ENCODE data around the gene SCG5.

SCG5 gene

DNA sequence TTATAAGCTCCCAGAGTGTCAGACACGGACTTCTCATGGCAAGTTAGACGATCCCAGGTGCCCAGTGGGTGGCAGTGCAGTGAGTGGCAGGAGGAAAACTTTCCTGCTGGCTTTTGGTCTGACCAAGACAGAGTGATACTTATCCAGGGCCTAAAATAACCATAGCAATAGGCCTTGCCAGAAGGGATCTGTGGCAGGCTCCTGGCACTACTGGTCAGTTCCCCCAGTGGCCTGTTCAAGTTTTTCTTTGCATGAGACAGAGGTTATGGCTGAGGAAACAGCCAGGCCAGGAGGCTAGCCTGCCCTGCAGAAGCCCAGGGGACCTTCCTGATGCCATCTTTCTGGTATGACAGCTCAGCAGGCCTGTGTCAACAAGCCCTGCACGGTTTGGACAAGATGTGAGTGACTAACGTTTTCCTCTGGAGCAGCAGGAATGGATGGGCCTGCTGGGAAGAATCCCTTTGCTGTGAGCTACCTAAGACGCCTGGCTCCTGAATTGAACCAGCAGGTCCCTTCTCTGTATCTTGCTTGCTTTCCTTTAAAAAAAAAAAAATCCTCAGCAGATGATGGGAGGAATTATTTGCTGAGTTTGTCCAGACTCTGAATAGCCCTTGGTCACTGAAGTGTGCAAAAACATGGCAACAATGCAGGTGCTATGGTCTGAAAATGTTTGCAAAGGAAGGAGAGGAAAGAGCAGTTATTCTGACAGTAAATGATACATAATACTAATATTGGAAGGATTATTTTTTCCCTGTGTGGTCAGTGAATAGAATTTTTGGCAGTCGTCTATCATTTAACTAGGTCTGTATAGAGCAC, 18.0 kb downstream of the SCG5 start:
- FAIRE-seq: no peak

DNA sequence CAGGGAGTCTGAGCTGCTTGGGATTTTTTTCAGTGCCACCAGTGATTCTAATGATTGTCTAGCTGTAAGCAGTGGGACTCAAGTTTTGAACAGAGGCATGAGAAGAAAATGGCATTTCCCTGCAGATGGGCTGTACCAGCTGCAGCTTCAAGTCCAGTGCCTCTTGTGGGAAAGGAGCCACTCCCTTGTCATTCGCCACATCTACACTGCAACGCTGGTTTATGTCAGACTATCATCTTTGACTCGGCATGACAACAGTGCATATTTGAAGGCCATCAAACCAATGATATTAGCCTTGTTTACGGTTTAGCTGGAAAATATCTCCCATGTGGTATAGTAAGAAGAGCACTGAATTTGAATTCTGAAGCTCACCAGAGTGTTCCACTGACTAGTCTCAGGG, 22.2 kb downstream of the SCG5 start:
- FAIRE-seq: no peak

DNA sequence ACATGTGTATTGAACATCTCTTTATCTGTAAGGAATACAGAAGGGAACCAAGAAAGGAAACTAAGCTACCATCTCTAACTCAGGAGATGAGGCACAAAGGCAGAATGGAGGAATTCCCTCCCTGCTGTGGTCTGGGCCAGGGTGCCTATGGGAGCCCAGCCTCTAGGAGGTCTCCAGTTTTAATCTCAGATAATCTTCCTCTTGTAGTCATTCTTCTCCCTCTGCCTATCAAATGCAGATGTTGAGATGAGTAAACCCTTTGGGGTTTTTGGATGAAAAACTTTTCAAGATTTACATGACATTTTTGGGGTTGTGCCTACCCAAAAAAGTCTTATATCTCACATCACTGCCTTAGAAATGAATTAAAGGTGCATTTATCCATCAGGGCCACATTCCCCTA, 23.3 kb downstream of the SCG5 start:
- no peak for FAIRE-seq

DNA sequence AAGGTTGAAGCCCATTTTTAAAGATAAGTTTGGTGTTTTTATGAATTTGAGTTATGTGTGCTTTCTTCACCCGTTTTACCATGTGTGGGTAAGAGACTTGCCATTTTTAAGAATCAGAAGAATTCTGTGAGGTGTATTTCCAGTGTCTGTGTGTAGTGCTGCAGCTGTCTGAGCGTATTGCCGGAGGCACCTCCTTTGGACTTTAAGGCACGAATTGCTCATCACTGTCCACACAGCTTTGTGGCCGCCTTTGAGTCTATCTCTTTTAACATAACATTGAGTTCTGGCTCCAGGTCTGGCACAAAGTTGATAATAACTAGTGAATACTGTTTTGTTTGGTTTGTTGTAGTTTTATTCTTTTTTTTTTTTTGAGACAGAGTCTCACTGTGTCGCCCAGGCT, 25.8 kb downstream of the SCG5 start:
- no peak for FAIRE-seq

DNA sequence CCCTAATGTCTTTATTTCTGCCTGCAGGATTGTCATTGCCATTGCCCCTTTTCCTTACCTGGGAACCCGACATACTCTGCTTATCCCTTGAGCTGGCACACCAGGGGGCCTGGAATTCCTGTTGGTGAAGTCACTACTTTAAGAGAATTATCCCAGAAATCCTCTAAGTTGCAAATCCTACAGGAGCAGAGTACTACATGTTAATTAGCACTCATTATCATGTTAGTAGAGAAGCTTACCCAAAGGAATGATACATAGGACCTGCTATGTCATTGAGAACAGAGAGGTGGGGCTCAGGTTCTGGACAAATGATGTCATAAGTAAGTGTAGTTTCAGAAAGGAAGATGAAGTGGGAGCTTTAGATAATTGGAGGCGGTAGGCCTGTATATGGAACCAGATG, 27.4 kb downstream of the SCG5 start:
- FAIRE-seq: no peak

DNA sequence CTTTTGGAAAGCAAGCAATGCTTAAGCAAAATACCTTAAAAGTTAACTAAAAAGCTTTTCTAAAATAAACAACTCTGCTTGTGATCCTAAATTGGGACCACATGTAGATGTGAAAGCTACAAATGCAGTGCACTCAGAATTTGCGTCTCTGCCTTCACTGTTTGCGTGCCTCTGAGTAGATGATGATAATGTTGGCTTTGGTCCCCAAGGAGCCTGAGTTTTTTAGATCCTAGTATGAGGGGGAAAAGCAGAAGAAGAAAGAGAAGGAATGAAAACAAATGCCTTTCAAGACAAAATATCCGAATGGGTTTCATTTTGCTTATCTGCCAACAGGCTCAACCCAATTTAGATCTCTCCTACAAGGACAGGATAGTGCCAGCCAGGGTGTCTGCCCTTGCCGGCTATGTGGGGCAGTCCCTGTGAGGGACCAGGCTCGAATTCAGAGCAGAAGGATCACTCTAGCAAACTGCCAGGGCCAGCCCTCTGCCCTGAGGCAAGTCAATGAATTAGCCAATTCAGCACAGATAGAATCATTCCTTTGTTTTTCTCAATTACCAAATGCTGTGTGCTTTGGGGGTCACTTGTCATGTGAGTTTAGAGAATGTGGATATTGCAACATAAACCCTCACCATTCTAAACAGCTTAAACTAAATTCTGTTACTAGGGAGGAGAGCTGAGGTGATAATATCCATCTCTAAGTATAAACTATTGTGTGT, 28.5 kb downstream of the SCG5 start:
- FAIRE-seq: peak; percentile 95

DNA sequence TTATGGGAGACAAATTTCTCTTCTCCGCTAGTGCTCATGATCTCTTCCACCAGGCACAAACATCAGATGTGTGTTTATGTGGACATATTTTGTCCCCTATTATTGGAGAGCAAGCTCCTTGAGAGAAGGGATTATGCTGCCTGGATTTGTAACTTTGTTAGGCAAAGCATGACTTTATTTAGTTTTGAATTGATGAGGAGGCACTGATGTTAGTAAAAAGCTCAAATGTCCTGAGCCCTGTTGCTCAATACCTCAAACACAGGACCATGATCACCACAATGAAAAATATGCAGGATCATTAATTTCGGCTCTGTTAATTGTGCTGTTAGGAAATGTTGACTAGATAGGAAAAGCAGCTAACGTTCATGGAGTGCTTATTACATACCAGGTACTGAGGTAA, 29.1 kb downstream of the SCG5 start:
- no peak for FAIRE-seq

DNA sequence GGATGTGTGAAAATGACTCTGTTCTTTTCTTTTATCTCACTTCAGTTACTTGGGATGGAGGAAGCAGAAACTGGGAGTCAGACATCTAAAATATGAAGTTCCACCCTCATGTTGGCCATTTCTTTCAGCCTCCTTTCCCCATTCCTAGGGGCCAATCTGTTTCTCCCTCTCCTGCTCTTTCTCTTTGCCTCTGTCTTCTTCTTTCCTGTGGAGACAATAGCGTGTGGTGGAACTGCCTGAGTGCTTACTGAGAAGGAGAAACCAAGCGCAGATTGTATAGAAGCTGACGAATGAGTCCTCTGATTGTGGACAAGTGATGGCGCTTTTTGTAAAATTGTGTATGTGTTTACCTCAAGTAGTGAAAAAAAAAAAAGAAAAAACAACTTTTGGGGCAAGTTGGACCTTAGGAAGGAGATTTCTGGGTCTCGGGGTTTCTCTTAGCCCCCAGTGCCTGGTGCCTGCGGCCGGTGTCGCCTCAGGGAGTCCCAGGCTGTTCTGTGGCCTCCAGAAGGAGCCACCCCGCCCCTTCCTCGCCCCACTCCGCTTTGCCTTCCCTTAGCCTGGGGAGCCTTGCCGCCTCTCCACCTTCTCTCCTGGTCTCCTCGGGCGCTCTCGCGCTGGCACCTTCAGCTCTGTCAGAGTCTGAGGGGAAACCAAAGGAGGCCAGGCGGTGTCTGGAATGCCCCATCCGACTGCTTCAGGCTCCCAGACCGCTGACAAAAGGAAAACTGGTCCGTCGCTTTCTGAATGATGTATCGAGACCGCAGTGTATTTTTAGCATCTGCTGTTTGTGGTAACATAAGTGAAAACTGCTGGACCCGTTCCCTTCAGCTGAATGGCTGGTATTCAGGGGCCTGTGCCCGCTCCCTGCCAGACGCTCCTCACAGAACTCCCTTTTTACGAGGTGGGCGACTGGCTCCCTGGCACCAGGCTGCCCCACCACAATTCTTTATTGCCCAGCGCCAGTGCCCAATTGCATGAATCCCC, 30.1 kb downstream of the SCG5 start:
- no peak for FAIRE-seq

DNA sequence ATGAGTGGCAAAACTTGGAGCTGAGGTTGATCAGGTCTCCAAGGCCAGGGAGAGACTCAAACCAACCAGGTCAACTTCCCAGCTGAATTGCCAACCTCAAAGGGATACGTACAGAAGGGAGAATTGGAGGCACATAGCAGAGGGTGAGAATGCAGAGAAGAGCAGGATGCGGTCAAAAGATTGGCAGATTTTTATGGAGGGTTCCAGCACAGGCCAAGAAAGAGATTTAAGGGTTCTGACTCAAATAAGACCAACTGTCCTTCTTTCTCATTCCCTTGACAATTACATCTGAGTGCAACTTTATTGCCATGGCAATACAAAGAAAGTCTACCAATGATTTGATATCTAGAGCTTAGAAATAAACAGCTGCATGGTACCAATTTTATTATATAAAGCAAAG, 33.2 kb downstream of the SCG5 start:
- FAIRE-seq: no peak

DNA sequence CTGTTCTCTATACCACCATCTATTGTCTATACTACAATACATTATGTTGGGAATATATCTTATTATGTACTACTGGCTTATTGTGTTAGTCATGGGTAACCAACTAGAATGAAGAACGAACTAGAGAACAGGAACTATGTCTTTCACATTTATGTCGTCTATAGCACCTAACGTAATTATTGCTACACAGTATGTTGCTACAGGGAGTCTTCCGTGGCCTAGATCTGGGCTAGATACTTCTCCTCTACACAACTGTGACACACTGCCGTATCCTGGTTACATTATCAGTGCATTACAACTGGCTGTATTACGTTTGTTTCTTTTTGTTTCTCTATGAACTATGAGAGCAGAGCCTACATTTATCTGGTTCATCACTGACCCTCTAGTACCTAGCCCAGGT, 34.0 kb downstream of the SCG5 start:
- FAIRE-seq: no peak

DNA sequence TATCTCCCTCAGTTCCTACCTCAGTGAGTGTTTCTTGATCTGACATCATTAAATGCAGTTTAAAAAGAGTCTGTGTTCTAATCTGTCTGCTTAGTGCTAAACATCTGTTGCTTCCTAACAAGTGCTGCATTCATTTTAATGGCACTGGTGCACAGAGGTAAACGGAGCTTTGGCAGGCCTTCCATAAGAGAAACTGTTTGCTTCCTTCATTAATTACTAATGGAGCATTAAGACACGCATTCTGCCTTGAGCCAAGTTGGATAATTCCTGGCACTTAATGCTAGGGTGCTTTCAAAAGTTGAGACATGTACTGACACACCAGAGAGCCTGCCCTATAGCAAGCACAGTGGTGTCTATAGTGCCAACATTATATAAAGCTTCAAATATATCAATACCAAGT, 34.7 kb downstream of the SCG5 start:
- no peak for FAIRE-seq

DNA sequence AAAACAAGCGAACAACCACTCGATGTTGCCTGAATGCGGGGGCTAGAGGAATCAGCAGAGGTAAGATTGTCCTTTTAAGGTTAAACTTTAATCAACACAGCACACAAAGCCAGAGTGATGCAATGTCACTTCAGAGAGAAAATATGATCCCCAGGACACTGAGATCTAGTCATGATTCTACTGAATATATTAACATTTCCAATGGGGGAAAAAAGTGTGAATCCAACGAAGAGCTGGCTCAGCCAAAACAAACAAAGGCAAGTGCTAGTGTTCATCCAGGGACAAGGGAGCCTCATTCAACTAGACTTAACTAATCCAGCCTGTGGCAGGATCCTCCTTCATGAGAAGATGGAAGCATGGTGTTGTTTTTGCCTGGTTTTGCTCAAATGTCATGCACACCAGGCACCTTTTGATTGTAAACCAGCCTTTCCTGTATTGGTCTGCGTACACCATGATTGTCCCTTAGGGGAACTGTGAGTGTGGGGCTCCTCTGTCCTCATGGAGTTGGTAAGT, 35.8 kb downstream of the SCG5 start:
- no peak for FAIRE-seq

DNA sequence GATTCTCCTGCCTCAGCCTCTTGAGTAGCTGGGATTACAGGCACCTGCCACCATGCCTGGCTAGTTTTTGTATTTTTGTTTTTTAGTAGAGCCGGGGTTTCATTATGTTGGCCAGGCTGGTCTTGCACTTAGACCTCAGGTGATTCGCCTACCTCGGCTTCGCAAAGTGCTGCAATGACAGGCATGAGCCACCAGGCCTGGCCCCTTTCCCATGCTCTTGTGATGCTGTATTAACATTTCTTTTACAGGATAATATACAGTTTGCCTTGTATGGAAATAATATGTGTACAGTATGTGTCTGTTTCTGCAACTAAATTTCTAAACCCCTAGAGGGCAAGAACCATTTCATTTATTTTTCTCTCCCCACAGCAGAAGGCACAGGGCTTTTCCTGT, 37.8 kb downstream of the SCG5 start:
- FAIRE-seq: no peak

DNA sequence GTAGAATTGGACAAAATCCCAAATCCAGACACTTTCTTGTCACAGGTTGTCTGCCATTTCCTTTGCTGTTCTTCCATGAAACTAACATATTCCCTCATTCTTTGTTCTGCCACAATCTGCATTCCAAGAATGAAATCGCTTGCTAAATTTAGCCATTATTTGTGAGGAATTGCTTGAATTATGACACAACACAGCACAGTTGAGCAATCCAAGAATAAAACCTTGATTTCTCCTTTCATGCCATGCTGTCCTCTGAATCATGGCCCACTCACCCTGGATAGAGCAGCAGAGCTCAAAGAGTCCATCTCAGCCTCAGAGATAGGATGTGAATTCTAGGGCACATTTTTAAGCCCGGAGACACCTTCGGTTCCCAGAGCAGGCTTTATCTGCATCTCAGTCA, 41.1 kb downstream of the SCG5 start:
- no peak for FAIRE-seq

DNA sequence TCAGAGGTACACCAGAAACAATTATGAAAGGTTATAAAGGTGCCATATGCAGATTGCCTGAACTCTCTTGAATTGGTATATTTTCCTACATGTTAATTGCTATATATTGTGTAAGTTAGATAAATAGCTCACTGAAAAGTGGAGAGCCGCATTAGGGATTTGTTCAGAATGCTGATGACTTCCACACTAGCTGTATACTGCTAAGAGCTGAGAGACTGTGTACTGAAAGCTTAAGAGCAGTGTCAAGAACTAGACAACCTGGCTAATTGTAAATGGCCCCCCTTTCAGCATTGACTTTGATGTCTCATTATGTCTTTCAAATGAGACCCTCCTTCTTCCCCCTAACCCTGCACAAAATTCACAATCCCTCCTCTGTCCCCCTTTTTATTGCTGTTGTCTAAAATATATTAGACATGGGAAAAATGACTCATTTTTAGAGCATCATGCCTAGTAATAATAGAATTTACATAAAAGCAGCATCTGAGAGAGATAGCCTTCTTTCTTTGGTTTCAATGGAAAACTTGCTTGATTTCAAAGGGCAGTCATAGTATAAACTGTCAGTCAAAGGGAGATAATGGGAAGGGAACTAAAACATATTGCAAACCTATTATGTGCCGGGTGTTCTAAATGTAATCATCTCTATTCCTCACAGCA, 41.6 kb downstream of the SCG5 start:
- no peak for FAIRE-seq

DNA sequence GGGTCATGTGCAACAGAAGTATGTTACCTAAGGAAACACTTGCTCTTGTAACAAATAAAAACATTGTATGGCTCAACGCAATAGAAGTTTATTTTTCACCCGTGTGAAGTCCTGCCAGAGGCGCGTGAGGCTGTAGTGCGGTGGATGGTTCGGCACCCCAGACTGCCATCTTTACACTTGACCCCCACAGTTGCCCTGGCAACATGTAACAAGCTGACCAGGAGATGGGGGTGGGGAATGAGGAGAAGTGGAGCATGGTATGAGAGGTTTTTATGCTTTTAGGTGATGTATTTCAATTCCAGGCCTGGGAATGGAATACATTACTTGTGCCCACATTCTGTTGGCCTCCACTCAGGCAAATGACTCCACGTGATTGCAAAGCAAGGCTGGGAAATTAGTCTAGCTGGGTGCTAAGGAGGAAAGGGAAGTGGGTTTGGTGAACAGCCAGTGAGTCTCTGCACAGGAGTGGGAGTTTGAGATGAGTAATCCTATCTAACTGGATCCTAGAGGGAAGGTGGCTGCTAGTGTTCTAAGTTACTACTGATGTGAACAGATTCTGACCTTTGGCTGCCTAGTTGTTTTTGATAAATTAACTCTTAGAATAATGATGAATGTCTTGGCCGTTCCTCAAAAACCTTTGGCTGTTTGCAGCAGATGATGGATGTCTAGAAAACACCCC, 42.5 kb downstream of the SCG5 start:
- no peak for FAIRE-seq

DNA sequence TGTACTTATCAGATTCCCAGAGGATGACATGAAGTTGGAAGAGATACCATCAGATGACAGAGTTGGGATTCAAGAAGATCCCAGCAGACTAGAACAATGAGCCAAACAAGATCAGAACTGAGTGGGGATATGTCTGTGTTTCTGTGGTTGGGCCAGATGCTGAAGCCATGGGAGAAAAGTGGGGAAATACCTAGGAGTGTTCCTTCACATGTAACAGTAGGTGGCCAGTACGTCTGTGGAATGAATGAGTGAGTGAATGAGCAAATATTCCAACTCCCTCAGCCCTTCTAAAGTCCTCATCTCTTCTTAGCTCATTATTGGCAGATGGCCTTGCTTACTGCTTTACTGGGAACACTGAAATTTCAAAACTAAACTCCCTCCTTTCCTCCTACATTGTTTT, 44.1 kb downstream of the SCG5 start:
- FAIRE-seq: peak; percentile 85

DNA sequence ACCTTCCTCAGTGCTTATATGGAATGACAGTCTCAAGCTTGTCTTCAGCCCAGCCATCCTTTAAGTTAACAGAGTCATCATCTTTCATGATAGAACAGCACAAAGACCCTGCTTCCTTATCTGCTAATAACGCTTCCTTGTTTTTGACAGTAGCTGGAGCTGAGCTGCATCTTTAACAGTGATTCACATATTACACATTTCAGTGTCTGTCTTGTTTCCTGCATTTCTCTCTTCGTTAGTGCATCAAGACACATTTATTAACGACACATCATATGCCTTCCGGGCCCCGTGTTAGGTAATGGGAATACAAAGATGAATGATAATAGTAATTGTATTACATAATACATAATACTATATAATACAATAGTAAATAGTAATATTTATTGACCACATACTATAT, 46.0 kb downstream of the SCG5 start:
- no peak for FAIRE-seq

DNA sequence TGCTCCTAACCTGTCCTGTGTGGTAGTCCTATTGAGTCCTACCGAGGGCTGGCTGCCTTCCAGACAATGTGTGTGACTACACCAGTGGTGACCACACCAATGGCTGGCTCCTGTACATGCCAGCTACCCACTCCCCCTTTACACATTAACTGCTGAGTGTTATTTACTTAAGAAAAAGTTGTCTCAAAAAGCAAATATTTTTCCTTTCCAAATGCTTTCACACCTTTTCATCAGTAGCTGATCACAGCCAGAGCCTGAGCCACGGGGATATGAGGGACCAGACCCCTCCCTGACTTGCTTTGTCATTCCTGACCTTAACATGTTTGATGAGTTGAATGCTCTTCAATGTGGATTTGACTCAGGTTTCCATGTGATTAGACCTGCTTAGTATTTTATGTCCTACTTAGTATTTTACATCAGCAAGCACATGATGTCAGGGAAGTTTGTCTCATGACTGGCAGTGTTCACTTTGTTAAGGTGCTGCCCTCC, 46.7 kb downstream of the SCG5 start:
- FAIRE-seq: no peak

DNA sequence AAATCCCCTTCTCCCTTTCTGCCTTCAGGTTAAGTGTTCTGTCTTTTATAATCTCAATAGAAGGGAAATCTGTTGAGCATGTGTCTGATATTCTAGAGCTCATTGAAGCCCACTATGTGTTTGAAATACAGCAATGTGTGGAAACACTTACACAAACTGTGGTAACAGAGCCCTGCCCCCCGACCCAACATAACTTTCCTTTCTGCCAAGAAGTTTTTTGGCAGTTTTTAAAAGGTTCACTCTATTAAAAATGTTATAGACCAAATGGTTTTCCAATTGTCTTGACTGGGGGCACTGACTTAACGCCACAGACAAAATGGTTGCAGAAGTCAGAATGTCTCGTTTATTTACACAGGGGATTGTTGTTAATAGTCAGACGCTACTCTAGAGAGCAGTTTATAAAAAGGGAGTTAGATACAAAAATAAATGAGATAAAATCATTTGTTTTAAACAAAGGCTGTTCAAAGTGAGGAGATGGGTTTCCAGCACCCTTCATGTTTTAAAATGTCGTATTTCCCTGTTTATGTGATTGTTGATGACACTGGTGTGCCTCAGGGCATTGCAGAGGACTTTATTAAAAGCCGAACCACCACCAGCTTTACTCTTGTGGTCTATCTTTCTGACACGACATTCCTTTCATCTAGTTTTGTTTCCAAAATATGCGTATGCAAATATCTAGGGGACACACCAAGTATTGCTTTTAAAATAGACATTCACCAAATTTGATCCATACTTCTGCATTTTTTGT, 49.6 kb downstream of the SCG5 start:
- peak; percentile 81 for FAIRE-seq

DNA sequence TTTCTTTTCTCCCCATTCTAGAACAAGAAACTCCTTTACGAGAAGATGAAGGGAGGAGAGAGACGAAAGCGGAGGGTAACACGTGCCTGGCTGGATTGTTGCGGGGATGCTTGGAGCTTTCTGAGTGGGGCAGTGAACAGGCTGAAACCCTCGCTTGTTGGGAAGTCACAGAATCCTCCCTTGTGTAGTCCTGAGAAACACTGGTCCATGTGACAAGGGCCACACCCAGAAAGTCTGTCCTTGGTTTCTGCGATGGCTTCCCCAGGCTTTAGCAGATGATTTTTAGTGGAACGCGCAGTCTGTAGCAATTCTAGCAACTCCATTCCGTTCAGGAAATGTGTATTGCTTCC, 50.2 kb downstream of the SCG5 start:
- FAIRE-seq: no peak

Data from endometrium (tissue), 2 donors.